ENCODE results near the gene SLC35F2.
A peak's percentile ranks its signal among the peaks of the same experiment; 100 is the strongest.
"Not testable (repeated sequence)": the region's sequence is repeated elsewhere in the genome, so short reads cannot be mapped to it uniquely, and the experiment has no call there.

SLC35F2 gene

DNA sequence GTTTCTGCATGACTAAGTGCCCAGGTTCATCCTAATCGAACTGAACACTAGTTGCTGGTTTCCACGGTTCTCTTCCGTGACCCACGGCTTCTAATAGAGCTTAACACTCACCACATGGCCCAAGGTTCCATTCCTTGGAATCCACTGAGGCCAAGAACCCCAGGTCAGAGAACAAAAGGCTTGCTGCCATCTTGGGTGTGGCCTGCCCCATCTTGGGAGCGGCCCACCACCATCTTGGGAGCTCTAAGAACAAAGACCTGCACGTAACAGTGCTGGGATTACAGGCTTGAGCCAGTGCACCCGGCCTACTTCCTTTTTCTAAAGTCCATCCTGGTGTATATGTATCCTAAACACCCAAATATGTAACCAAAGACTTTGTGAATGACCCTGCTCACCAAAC, 68.8 kb downstream of the SLC35F2 start:
- DNase-seq (ENCODE audit: low read depth, low spot score), result no peak

DNA sequence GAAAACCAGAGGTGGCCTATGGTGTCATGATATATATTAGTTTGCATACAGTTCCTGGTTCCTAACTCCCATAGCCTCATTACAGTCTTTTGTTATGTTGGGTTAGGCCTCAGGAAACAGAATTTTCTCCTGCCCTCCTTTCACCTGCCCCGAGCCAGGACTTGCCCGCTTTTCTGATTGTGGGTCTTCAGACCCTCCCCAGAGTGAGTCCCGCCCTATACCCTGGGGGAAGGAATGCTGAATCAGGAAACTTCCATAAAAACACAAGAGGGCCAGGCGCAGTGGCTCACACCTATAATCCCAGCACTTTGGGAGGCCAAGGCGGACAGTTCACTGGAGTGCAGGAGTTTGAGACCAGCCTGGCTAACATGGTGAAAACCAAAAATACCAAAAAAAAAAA, 70.9 kb downstream of the SLC35F2 start:
- no peak for DNase-seq (ENCODE audit: low read depth, low spot score)

- no peak for DNase-seq (ENCODE audit: low read depth, low spot score)
These were observed 73.2 kb downstream of the SLC35F2 start for GRCh38 chr11:107785401-107785800.

DNA sequence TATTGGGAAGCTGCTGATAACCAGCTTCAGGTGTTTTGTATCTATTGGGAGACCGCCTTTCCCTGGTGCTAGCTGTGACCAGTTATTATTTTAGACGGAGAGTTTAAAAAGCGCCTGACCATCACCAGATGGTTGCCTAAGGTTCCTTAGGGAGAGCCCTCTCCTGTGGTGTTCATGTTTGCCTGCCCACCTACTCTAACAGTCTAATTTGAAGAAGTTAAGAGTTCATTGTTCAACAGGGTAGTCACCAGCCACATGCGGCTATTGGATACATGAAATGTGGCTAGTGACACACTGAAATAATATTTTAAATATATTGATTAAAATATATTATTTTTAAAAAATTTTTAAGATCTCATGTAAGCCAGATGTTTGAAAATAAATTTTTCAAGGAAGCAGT, 75.5 kb downstream of the SLC35F2 start:
- no peak for DNase-seq (ENCODE audit: low read depth, low spot score)

- DNase-seq (ENCODE audit: low read depth, low spot score), result no peak
These were observed 77.8 kb downstream of the SLC35F2 start for GRCh38 chr11:107780775-107781174.

DNA sequence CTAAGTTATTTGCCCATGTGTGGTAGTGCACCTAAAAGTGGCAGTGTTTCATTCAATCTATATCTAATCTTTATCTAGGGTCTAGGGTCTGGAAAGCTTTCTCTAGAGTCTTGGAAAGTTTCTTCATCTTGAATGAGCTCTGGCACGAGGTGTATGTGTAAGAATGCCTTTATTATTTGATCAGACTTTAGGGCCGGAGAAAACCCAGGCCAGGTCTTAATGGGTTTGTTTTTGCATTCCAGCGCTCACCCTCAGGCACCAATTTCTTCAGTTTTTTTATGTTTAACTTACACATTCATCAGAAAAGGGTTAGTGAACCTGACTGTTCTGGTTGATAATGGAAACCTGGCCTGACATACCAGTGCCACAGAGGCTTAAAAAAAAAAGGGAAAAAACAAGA, 78.5 kb downstream of the SLC35F2 start:
- DNase-seq (ENCODE audit: low read depth, low spot score), result no peak

DNA sequence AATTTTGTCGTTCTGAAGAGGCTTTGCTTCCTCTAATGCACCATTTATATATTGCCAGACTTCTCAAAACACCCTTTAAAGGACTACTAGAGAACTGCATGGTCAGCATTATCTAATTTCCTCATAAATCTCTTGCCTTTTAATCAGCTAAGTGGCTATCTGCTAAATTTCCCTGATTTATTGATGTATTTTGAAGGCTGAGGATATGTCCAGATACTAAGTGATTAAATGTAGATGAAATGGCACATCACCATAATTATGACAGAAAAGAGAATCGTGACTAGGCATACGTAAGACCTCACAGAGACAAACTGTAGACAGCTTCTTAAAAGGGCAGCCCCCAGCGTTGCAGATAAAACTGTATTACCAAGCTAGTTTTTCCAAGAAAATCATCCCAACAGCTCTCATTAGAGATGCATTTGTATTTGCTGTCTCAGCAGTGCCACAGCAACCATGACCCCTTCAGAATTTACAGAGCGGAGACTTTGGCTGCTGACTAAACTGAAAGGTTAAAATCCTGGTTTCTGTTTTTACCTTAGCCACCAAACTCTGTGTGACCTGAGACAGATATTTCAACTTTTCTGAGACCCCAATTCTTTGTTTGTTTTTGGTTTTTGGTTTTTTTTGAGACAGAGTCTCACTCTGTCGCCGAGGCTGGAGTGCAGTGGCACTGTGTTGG, 79.6 kb downstream of the SLC35F2 start:
- DNase-seq (ENCODE audit: low read depth, low spot score), result no peak

DNA sequence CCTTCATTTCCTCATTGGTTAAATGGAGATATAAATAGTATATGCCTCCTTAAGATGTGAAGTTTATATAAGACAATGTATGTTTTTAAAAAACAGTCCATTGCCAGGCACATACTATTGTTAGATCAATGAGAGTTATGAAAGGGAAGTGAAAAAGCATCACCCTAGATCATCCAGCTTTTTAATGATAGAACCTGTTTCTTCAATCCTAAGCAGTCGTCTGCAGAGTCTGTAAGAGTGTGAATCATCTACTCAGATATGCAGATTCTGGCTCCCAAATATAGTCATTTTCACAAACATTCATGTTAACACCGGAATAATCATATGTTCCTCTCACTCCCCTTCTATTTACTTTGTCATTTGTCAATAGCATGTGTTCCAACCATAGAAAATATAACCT, 81.5 kb downstream of the SLC35F2 start:
- no peak for DNase-seq (ENCODE audit: low read depth, low spot score)

DNA sequence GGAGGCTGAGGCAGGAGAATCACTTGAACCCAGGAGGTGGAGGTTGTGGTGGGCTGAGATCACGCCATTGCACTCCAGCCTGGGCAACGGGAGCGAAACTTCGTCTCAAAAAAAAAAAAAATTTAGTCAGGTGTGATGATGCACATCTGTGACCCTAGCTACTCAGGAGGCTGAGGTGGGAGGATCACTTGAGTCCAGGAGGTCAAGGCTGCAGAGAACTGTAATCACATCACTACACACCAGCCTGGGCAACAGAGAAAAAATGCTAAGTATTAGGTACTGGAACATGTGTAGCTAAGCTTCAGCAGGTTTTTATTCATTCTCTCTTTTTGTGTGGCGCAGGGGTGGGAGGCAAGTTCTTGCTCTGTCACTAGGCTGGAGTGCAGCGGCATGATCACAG, 82.5 kb downstream of the SLC35F2 start:
- no peak for DNase-seq (ENCODE audit: low read depth, low spot score)

- DNase-seq (ENCODE audit: low read depth, low spot score), result no peak
These were observed 88.0 kb downstream of the SLC35F2 start for GRCh38 chr11:107770551-107770951.

DNA sequence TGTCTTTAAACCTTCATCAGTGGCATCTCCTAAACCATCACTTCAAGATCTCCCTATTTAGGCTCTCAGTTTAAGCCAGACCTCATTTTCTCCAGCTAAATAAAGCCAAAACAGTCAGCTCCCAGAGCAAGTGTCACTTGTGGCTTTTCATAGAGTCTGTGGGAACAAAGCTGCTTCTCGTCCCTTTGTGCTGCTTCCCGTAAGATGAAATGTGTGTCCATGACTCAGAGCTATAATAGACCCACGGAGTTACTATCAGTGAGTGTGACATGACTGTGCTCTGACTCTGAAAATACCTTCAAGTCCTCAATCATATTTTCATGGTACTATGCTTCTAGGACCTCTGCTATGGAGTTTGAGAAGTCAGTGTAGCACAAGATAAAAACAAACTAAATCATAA, 89.4 kb downstream of the SLC35F2 start:
- no peak for DNase-seq (ENCODE audit: low read depth, low spot score)

DNA sequence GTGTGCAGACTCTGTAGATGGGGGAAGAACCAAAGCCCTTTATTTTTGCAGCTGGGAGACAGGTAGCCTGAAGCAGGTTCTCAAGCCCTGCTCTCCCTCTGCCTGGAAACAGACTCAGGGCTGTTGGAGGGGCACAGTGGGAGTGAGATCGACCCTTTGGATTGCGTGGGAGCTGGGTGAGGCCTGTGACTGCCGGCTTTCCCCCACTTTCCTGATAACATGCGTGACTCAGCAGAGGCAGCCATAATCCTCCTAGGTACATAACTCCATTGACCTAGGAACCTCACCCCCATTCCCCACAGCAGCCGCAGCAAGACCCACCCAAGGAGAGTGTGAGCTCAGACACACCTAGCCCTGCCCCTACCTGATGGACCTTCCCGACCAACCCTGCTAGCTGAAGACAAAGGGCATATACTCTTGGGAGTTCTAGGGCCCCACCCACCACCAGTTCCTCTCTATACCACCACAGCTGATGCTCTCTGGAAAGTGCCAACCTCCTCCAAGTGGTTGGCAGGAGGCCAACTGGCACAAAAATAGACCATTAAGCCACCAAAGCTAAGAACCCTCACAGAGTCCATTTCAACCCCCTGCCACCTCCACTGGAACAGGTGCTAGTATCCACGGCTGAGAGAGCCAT, 99.8 kb downstream of the SLC35F2 start:
- not testable (repeated sequence) for DNase-seq (ENCODE audit: low read depth, low spot score)

- DNase-seq (ENCODE audit: low read depth, low spot score), result no peak
These were observed 100.9 kb downstream of the SLC35F2 start for GRCh38 chr11:107757661-107758060.

- DNase-seq (ENCODE audit: low read depth, low spot score), result no peak
These were observed 102.0 kb downstream of the SLC35F2 start for GRCh38 chr11:107756553-107756952.

GRCh38 chr11:107752949-107753822, 105.4 kb downstream of the SLC35F2 start:
- no peak for DNase-seq (ENCODE audit: low read depth, low spot score)

- DNase-seq (ENCODE audit: low read depth, low spot score), result no peak
These were observed 106.1 kb downstream of the SLC35F2 start for GRCh38 chr11:107752508-107752907.

- no peak for DNase-seq (ENCODE audit: low read depth, low spot score)
These were observed 107.5 kb downstream of the SLC35F2 start for GRCh38 chr11:107751082-107751481.

DNA sequence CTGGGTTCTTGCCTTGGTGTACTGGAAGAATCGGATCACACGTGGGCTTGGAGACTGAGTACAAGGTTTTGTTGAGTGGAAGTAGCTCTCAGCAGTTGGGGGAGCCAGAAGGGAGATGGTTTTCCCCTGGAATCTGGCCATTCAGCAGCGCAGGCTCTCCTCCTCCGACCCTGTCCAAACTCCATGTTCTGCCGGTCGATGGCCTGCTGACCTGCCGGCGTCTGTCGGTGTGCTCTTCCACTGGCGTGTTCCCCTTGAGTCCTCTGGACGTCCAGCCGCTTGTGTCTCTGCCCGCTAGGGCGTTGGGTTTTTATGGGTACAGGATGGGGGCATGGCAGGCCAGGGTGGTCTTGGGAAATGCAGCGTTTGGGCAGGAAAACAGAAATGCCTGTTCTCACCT, 108.3 kb downstream of the SLC35F2 start:
- no peak for DNase-seq (ENCODE audit: low read depth, low spot score)

DNA sequence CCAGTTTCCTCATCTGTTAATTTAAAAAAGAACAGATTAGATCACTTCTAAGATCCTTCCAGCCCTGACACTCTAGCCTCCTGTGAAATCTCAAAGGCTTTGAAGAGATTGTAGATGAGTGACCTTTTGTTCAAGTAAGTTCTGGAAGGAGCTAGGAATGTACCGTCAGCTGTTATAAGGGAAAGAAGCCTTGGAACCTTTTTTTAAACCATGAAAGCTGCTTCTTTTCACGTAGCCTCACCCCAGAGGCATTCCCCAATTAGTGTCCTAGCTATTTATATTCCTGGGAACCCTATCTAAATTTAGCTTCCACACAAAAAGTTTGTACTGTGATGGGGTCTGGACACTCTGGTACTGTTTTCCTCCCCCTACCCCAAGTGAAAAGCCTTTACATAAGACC, 111.0 kb downstream of the SLC35F2 start:
- no peak for DNase-seq (ENCODE audit: low read depth, low spot score)

- DNase-seq (ENCODE audit: low read depth, low spot score), result no peak
These were observed 113.9 kb downstream of the SLC35F2 start for GRCh38 chr11:107744736-107745135.

DNA sequence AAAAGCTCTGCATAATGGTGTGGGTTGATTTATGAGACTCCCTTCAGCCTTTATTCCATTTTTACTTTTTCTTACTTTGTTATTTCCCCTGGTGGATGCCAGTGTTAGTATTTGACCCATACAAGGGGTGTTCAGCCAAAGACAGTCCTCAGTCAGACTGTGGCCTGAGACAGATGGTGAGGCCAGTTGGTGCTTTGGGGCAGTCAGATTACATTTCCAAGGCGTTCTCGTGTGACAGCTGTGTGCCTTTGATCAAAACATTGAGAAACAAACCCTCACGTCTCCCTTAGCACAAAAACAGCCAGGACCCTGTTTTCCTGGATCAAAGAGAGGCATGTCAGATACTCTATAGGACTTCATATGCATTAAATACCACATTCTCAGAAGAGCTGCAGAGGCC, 115.4 kb downstream of the SLC35F2 start:
- no peak for DNase-seq (ENCODE audit: low read depth, low spot score)

DNA sequence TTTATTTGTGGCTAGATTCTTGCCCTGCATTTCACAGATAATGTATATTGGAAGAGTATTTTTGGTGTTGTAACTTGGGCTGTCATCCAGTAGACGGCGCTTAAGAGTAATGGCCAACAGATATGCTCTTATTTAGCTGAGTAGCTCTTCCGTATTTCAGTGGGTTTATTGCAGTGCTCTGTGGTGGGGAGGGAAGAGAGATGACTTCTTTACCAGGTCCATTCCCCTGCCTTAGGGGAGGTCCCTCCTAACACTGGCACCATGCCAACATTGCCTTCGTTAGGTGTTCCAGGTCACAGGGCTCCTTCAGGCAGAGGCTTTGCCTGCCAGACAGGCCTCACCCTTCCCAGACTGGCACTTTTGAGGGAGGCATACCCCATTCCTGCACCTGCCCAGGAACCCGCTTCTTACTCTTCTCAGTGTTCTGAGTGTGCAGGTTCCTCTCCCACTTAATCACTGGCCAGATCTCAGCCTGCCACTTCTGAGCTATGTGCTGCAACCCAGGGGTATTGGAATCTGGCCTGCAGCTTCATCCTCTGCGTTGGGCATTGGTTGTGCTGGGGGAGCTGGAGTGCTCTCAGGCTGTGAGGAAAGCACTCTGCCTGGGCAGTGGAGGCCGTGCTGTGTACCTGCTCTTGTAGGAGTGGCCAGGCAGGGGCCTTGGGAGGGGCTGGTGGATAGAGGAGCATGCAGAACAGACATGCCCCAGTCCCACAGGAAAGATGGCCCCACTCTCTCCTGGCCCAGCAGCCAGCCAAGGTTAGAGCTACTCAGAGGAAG, 117.4 kb downstream of the SLC35F2 start:
- peak; percentile 2 for DNase-seq (ENCODE audit: low read depth, low spot score)
